Right renal cortex interstitium (tissue), 3 donors: ENCODE data around the gene C11orf16. TPM values are rescaled to one million over a fixed set of nuclear protein-coding genes. Genes with fewer than 3 reads are reported as not detected.
A peak's percentile ranks its signal among the peaks of the same experiment; 100 is the strongest.
"Not testable (repeated sequence)": the region's sequence is repeated elsewhere in the genome, so short reads cannot be mapped to it uniquely, and the experiment has no call there.

ENCODE experiments used
- DNase-seq, 3 donors: peaks; one replicate each; pipeline ENCODE4 v3.0.0-alpha.2; 2013; ENCODE audit warnings: low read depth in 3 of 3, low spot score in 2 of 3
- polyA plus RNA-seq, 3 donors: library from polyadenylated mRNA; unstranded; fragments of 120-200 nt; gene quantifications; one replicate each; pipeline ENCODE4 v1.2.1, GENCODE V29; 2013; ENCODE audit not compliant: insufficient read length in 3 of 3

The C11orf16 gene
- polyA plus RNA-seq, 3 donors = 0.38 to 0.90 (median 0.53) TPM

DNA sequence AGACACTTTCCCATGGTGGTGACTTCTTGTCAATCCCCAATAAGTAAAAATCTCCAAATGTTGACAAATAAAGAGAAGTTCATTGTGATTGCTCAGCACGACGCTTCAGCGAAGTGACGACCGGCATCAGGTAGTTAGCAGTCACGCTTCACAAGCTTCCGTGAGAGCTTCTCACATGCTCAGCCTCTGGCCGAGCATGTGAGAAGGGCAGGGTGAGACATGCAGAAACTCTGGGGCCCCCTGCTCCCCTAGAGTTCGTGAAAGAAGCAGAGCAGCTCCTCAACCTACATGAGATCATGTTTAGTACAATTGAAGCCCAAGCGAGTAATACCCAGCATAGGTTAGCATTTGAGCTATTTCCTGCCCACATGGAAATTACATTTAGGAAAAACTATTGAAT, 4.4 kb upstream of the C11orf16 start:
- no peak for DNase-seq

- DNase-seq = not testable (repeated sequence)
These were observed 3.0 kb upstream of the C11orf16 start for GRCh38 chr11:8935789-8936188.

DNA sequence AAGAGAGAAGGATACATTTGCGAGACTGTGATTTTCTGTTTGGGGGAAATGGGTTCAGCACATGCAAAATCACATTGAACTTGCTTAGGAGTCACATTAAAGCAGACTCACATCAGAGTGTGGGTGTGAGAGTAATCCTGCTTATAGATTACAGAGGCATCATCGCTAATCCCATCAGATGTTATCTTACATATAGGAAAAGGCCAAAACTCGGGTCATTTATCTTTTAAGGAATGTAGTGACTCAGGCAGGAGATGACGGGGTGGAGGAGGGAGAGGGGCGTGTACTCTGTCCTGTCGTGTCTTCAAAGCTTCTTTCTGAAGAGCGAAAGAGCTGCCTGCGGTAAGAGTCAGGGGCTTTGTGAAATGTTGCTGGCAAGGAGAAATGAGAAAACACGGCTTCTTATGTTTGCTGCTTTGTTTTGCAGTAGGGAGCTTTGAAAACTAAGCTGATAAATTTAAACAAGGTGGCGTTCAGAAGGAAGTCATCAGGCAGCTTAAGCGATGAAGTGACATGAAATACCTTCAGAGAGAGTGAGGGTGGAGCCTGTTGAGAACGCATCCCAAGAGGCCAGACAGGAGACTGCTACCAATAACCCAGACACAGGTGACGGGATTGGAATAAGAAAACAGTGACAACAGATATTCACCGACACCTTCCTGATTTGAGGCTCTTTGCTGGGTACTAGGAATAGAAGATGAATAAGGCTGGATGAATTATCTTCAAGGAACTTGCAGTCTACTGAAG, 2.2 kb upstream of the C11orf16 start:
- no peak for DNase-seq

DNA sequence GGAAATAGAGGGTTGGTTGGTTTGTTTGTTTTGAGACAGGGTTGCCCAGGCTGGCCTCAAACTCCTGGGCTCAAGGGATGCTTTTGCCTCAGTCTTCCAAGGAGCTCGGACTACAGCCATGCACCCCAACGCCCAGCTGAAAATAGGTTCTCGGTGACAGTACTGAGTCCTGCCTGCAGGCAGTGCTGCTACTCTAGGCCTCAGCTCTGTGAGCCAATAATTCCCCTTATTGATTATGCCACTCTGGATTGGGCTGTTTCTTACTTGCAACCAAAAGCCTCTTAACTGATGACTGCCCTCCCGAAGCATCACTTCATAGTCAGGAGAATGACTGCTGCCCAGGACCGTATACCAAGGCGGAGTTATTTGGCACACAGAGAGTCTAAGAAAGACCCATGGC, 1.2 kb upstream of the C11orf16 start:
- no peak for DNase-seq

- DNase-seq = no peak
These were observed 2.1 kb downstream of the C11orf16 start for GRCh38 chr11:8930456-8931175.

DNA sequence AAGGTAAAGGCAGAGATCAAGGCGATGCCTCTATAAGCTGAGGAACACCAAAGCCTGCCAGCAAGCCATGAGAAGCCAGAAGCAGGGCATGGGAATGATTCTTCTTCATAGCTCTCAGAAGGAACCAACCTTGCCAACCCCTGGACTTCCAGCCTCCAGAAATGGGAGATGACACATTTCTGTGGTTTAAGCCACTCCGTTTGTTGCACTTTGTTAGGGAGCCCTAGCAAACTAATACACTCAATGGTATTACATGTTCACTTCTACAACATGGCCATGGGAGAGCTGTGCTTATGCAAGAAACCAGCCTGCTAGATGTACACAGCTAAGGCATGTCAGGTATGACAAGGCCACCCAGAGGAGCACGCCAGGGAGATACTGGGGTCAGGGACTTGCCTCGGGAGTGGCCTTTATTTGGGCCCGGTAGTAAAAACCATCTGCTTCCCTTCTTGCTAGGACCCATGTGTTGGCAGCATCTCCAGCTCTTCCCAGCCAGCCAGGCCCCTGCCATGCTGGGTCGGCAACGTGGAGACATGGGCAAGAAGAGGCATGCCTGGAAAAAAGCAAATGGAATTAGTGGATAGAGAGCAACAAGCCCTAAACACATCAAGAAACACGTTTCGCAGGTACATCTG, 3.6 kb downstream of the C11orf16 start:
- DNase-seq = no peak

- no peak for DNase-seq
These were observed 4.5 kb downstream of the C11orf16 start for GRCh38 chr11:8928205-8928604.

DNA sequence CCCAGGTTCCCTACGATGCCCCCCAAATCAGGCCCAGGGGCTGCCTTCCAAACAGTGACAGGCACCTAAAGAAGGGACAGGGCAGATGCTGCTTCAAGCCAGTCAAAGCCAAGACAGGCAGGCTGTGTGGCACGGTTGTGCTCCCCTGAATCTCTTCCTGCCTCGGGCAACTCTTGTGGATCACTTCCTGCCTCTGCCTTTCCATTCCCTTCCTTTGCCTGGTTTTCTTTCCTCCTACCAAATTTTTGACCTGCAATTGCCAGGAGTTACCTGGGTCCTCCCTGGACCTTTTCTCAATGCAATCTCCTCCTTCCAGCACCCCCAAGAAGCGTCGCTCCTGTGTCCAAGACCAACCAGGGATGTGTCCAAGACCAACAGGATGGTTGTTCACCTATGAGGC, 5.5 kb downstream of the C11orf16 start:
- DNase-seq = no peak

GRCh38 chr11:8926236-8926635, 6.5 kb downstream of the C11orf16 start:
- DNase-seq = no peak

- no peak for DNase-seq
These were observed 7.0 kb downstream of the C11orf16 start for GRCh38 chr11:8925711-8926110.

GRCh38 chr11:8922691-8923090, 10.1 kb downstream of the C11orf16 start:
- DNase-seq = no peak

GRCh38 chr11:8917157-8917825, 15.5 kb downstream of the C11orf16 start:
- no peak for DNase-seq

DNA sequence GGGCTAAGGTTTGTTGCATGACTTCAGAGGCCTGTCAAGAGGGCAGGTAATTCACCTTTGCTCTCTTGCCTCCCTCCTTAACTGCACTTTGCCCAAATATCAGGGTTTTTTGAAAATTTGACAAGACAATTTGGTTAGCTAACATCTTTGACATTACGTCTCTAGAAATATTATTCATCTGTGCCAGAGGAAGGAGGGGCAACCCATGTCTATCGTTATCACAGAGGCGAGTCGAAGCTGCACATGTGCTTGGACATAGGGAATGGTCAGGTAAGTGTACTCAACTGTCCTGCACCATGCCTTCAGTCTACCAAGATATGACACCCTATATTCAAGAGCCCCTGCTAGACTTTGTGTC, 18.1 kb downstream of the C11orf16 start:
- DNase-seq = no peak

- no peak for DNase-seq
These were observed 18.6 kb downstream of the C11orf16 start for GRCh38 chr11:8913961-8914660.

GRCh38 chr11:8911029-8911823, 21.5 kb downstream of the C11orf16 start, which contains the start of gene AKIP1:
Gene AKIP1, plus strand, starts transcription at chr11:8911189. Its CDS starts 261 bp downstream, at chr11:8911450.
- peak; percentile 93 to 97 (median 97) for DNase-seq

GRCh38 chr11:8910649-8911026, 22.1 kb downstream of the C11orf16 start:
- no peak for DNase-seq

GRCh38 chr11:8908099-8908498, 24.6 kb downstream of the C11orf16 start:
- no peak for DNase-seq

GRCh38 chr11:8907116-8907515, 25.6 kb downstream of the C11orf16 start:
- no peak for DNase-seq

DNA sequence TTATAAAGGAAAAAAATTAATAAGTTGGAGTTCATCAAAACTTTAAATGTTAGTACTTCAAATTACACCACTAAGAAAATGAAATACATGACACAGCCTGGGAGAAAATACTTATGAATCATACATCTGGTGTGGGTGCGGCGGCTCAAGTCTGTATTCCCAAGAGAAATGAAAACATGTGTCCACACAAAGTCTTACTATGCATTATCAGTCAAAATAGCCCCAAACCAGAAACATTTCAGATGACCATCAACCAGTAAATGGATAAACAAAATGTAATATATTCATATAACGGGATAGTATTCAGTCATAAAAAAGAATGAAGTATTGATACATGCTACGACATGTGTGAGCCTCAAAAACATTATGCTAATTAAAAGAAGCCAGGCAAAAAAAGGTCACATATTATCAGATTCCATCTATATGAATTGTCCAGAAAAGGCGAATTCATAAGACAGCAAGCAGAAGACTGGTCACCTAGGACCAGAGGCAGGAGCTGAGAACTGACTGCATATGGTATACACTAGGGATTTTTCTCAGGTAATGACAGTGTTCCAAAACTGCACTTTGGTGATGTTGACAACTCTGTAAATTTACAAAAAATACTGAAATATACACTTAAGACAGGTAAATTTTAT, 27.1 kb downstream of the C11orf16 start:
- DNase-seq = no peak
